Stomach (tissue), 9 donors: ENCODE measurements around the gene CDH19. TPM values are rescaled to one million over a fixed set of nuclear protein-coding genes. Genes with fewer than 3 reads are reported as not detected.

Source experiments
- DNase-seq, 2 donors: peaks; one replicate each; pipeline versions ENCODE4 v3.0.0 to v3.0.0-alpha.2; 2013 to 2019
- H3K27ac ChIP-seq, 5 donors: fragments of 200-600 bp in 4 of 5; sonication (generic) in 4 of 5; one replicate each; pipeline ENCODE4 v1.5.1; 2013 to 2019; ENCODE audit warnings: mild to moderate bottlenecking in 1 of 5, moderate library complexity in 1 of 5
- H3K27me3 ChIP-seq, 3 donors: fragments of 200-600 bp; sonication (generic); one replicate each; pipeline ENCODE4 v1.5.1; 2017 to 2019; ENCODE audit warnings: mixed run types in 1 of 3
- H3K36me3 ChIP-seq, 4 donors: fragments of 200-600 bp; sonication (generic); 1 replicate in 3 of 4; 2 replicates in 1 of 4; pipeline ENCODE4 v1.5.1; 2016 to 2019
- H3K4me1 ChIP-seq, 4 donors: fragments of 200-600 bp; sonication (generic); one replicate each; pipeline ENCODE4 v1.5.1; 2016 to 2019
- H3K4me3 ChIP-seq, 4 donors: fragments of 200-600 bp; sonication (generic) in 3 of 4; one replicate each; pipeline ENCODE4 v1.5.1; 2016 to 2019; ENCODE audit warnings: mild to moderate bottlenecking in 1 of 4
- H3K9me3 ChIP-seq, 4 donors: fragments of 200-600 bp; sonication (generic); one replicate each; pipeline ENCODE4 v1.5.1; 2016 to 2019
- EP300 ChIP-seq: sonication (generic); formaldehyde crosslinking; IDR thresholded peaks from one replicate; pipeline ENCODE4 v1.6.1; 2017; ENCODE audit warnings: antibody characterized with exemption
- POLR2A ChIP-seq, 4 donors: fragments of 450-650 bp; IDR thresholded peaks; one replicate each; pipeline ENCODE4 v1.6.1; 2016; ENCODE audit warnings: antibody characterized with exemption in 4 of 4, control low read depth in 2 of 4, mild to moderate bottlenecking in 1 of 4, moderate library complexity in 1 of 4
- POLR2AphosphoS5 ChIP-seq, 3 donors: sonication (generic); formaldehyde crosslinking; IDR thresholded peaks; one replicate each; pipeline ENCODE4 v1.6.1; 2016; ENCODE audit warnings: antibody characterized with exemption in 3 of 3
- WGBS, 5 donors: extraction: QIAGEN DNeasy Blood & Tissue Kit in 3 of 5; methylation state at CpG; one replicate each; pipeline versions ENCODE4 v1.1.5 to v1.1.7; 2013 to 2018; 5-methylcytosine and 5-hydroxymethylcytosine counted together
- intact Hi-C: fragments of 100-400 bp; cut with DNase I; formaldehyde crosslinking; loops from one replicate; pipeline ENCODE4 v1.15.1; 2023; ENCODE audit warnings: low total_unique reads
- polyA plus RNA-seq, 3 donors: library from polyadenylated mRNA; stranded (reverse); fragments of 200-250 nt; gene quantifications; one replicate each; pipeline ENCODE4 v1.2.3, GENCODE V29; 2013
- total RNA-seq, 5 donors: library from RNA; depleted of rRNA; stranded (reverse); fragments of >200 nt; gene quantifications; one replicate each; pipeline versions ENCODE4 v1.1.0 to v1.2.3, GENCODE V29; 2014 to 2016
- TF ChIP-seq, protein P1 (sequence below), 7 experiments: fragments of 450-650 bp in 4 of 7; fragments of 200-600 bp in 3 of 7; sonication (generic) in 3 of 7; IDR thresholded peaks; one replicate each; pipeline ENCODE4 v1.5.1; 2016 to 2019; ENCODE audit warnings: antibody characterized with exemption in 7 of 7, control low read depth in 2 of 7, mild to moderate bottlenecking in 1 of 7
- donor health status: healthy with polysubstance abuse.
- donor health status: Bipolar disorder and iron deficiency.
- donor health status: healthy.

Gene CDH19
- total and polyA plus RNA-seq, 8 donors = 0.92 to 52.5 (median 7.1) TPM

DNA sequence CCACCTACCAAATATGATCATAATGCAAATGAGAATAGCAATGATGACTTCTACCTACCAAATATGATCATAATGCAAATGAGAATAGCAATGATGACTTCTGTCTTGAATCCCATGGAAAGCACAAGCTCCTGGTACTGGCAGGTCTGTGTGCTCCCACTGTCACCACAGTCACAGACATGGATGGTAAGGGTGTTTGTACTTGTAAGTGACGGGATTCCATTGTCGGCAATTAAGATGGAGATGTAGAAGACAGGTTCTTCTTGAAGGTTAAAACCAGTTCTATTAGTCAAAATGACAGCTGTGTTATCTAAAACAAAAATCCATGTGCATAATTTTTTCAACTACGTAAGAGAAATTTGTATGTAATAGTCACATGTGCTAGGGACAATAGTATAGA lies 95.0 kb downstream of the CDH19 start:
- intact Hi-C loops = no loop called here
- Histone ChIP-seq H3K36me3 (no peaks in the 10 kb centered on the region), H3K27me3 (no peaks in the 10 kb centered on the region), H3K27ac (no peak overlapping the region), H3K4me3 (no peak overlapping the region), H3K4me1 (no peaks in the 10 kb centered on the region), H3K9me3 (no peaks in the 10 kb centered on the region)
- no peak for DNase-seq
- TF ChIP-seq POLR2A (IDR thresholded peaks at IDR 0.05) (no peak), EP300 (no peak), POLR2AphosphoS5 (IDR thresholded peaks at IDR 0.05) (no peak)
- TF ChIP-seq, protein P1, sequence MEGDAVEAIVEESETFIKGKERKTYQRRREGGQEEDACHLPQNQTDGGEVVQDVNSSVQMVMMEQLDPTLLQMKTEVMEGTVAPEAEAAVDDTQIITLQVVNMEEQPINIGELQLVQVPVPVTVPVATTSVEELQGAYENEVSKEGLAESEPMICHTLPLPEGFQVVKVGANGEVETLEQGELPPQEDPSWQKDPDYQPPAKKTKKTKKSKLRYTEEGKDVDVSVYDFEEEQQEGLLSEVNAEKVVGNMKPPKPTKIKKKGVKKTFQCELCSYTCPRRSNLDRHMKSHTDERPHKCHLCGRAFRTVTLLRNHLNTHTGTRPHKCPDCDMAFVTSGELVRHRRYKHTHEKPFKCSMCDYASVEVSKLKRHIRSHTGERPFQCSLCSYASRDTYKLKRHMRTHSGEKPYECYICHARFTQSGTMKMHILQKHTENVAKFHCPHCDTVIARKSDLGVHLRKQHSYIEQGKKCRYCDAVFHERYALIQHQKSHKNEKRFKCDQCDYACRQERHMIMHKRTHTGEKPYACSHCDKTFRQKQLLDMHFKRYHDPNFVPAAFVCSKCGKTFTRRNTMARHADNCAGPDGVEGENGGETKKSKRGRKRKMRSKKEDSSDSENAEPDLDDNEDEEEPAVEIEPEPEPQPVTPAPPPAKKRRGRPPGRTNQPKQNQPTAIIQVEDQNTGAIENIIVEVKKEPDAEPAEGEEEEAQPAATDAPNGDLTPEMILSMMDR (IDR thresholded peaks at IDR 0.05) = no peak
- WGBS, 5 donors = 91 to 94% (median 93%) methylated on average over 3 of the region's 3 CpGs

DNA sequence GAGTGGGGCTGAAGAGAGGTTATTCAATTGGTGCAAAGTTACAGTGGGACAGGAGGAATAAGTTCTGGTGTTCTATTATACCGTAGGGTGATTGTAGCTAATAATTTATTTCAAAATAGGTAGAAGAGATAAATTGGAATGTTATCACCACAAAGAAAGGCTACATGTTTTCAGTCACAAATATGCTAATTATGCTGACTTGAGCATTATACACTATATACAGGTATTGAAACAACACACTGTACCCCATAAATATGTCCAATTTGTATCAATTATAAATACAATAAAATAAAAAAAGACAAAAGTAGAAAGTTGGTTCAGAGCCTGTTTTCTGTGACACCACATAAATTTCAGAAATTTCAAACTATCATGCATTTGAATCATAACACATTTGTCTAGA lies 97.7 kb downstream of the CDH19 start:
- Histone ChIP-seq H3K9me3 (no peaks in the 10 kb centered on the region), H3K4me3 (no peak overlapping the region), H3K4me1 (no peaks in the 10 kb centered on the region), H3K27me3 (no peaks in the 10 kb centered on the region), H3K36me3 (no peaks in the 10 kb centered on the region), H3K27ac (no peak overlapping the region)
- 87 to 92% (median 88%) methylated on average over 1 of the region's 1 CpG for WGBS, 5 donors
- no peak for TF ChIP-seq EP300
- no peak for TF ChIP-seq POLR2A (IDR thresholded peaks at IDR 0.05)
- TF ChIP-seq POLR2AphosphoS5 (IDR thresholded peaks at IDR 0.05) = no peak
- TF ChIP-seq, protein P1 (IDR thresholded peaks at IDR 0.05) = no peak
- intact Hi-C loops = no loop called here
- DNase-seq = no peak

DNA sequence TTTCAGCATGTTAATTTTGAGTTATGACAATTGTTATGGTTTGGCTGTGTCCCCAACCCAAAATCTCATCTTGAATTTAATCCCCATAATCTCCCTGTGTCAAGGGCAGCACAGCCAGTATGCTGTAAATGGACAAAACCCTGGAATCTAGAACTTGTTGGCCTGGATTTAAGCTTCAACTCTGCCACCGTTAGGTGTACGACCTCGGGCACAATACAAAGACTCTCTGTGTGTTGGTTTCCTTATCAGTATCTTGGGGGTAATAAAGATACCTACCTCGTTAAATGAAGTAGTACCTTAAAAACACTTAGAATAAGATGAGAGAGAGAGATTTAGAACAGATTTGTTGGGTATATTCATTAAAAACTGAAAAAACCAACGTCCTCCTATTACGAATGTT lies 106.5 kb downstream of the CDH19 start:
- Histone ChIP-seq H3K27me3 (no peaks in the 10 kb centered on the region), H3K36me3 (no peaks in the 10 kb centered on the region), H3K4me1 (no peaks in the 10 kb centered on the region), H3K9me3 (no peaks in the 10 kb centered on the region), H3K27ac (no peak overlapping the region), H3K4me3 (no peak overlapping the region)
- TF ChIP-seq EP300 (no peak), POLR2AphosphoS5 (IDR thresholded peaks at IDR 0.05) (no peak), POLR2A (IDR thresholded peaks at IDR 0.05) (no peak)
- TF ChIP-seq, protein P1 (IDR thresholded peaks at IDR 0.05) = no peak
- 36 to 56% (median 50%) methylated on average over 6 of the region's 6 CpGs for WGBS, 5 donors
- intact Hi-C loops = no loop called here
- DNase-seq = no peak

DNA sequence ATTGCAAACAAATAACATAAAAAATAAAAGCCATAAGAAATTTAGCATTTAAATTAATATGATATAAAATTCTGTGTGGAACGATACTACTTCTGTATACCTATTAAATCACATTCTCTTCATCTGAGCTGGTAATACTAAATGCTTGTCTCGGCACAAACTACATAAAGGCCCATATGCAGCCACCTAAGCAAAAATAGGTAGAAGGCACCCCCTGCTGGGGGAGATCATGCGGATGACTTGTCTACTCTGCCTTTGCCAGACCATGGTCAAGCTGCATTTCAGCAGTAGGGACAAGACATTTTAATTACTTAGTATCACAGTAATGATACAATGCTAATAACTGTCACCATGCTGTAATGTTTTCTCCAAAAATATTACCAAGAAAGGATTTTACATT lies 108.0 kb downstream of the CDH19 start:
- no peaks in the 10 kb centered on the region for H3K36me3 ChIP-seq
- TF ChIP-seq POLR2A (IDR thresholded peaks at IDR 0.05) (no peak), POLR2AphosphoS5 (IDR thresholded peaks at IDR 0.05) (no peak)
- TF ChIP-seq, protein P1 (IDR thresholded peaks at IDR 0.05) = peak in 1 of 7 experiments; percentile 5
- no peak overlapping the region for H3K27ac ChIP-seq
- DNase-seq = peak; percentile 33 to 79
- H3K9me3 ChIP-seq = no peaks in the 10 kb centered on the region
- 29 to 39% (median 36%) methylated on average over 3 of the region's 3 CpGs for WGBS, 5 donors
- intact Hi-C loops = no loop called here
- H3K27me3 ChIP-seq = no peaks in the 10 kb centered on the region
- no peak overlapping the region for H3K4me3 ChIP-seq
- H3K4me1 ChIP-seq = no peaks in the 10 kb centered on the region
